HFF-Myc (cell line): ENCODE results near the gene CAAP1.

Experiments
- DNase-seq: peaks from one replicate; pipeline ENCODE4 v3.0.0-alpha.2; 2011; ENCODE audit warnings: low read depth; ENCODE audit errors: extremely low read depth
- H3K4me3 ChIP-seq: replicated peaks from 2 replicates; pipeline ENCODE4 v1.5.1; 2011; ENCODE audit warnings: low read depth, mild to moderate bottlenecking, control low read depth, low read length
- TF ChIP-seq, protein P1 (sequence below): IDR thresholded peaks from 2 replicates; pipeline ENCODE4 v1.5.1; 2012; ENCODE audit warnings: mild to moderate bottlenecking, low read depth, low read length, control low read depth; ENCODE audit errors: missing control alignments

The CAAP1 gene

DNA sequence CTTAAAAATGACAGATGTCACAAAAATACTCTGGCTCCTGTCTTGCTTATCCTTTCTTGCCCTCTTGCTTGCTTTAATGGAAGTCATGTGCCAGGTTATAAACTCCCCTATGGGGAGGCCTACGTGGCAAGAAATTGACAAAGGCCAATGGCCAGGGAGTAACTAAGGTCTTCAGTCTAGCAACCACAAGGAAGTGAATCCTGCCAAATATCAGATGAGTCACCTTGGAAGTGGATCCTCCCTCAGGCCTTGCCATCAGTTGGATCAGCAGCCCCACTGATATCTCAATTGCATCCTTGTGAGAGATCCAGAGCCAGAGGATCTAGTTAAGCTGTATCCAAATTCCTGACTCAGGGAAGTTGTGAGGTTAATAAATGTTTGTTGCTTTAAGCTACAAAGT lies 82.8 kb downstream of the CAAP1 start:
- TF ChIP-seq, protein P1, sequence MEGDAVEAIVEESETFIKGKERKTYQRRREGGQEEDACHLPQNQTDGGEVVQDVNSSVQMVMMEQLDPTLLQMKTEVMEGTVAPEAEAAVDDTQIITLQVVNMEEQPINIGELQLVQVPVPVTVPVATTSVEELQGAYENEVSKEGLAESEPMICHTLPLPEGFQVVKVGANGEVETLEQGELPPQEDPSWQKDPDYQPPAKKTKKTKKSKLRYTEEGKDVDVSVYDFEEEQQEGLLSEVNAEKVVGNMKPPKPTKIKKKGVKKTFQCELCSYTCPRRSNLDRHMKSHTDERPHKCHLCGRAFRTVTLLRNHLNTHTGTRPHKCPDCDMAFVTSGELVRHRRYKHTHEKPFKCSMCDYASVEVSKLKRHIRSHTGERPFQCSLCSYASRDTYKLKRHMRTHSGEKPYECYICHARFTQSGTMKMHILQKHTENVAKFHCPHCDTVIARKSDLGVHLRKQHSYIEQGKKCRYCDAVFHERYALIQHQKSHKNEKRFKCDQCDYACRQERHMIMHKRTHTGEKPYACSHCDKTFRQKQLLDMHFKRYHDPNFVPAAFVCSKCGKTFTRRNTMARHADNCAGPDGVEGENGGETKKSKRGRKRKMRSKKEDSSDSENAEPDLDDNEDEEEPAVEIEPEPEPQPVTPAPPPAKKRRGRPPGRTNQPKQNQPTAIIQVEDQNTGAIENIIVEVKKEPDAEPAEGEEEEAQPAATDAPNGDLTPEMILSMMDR: no peak
- peak; percentile 70 for DNase-seq
- no peak overlapping the region for H3K4me3 ChIP-seq

DNA sequence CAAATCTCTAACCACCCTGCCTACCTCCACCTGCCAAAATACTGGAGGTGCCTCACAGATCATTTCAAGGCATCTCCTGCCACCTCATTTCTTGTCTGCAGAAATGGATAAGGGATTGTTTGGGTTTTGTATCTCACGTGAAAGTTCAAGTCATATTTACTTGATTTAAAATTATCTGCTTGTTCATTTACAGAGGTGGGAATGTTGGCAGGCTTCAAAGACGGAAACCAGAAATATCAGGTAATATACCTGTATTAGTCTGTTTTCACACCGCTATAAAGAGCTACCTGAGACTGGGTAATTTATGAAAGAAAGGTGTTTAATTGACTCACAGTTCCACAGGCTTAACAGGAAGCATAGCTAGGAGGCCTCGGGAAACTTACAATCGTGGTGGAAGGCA lies 85.4 kb downstream of the CAAP1 start:
- TF ChIP-seq, protein P1: no peak
- H3K4me3 ChIP-seq: no peak overlapping the region
- DNase-seq: no peak

DNA sequence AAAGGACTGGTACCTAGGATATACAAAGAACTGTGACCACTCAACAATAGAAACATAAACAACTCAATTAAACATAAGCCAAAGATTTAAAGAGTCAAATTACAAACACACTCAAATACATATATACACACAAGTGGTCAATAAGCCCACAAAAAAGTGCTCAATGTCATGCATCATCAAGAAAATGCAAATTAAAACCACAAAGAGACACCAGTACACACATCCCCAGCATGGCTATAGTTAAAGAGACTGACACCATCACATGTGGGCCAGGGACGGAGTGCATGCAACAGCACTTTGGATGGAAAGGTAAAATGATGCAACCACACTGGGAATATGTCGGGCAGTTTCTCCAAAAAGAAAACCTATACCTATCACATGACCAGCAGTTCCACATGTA lies 89.7 kb downstream of the CAAP1 start:
- no peak overlapping the region for H3K4me3 ChIP-seq
- DNase-seq: no peak
- TF ChIP-seq, protein P1: no peak

DNA sequence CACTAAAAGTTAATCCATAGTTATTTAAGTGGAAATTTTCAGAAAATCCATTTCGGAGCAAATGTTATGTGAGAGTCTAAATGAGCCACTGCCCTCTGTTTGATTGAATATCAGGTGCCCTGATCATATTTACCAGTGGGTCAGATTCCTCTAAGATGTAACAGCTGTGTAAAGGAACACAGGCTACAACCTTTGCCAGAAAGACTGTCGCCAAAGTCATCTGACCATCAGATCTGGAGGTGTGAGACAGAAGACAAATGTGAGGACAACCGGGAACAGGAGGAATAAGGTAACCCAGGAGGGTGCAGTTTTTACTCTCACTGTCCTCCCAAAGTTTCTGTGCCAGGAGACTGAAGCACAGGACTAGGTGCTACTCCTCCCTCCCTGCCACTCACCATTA lies 90.8 kb downstream of the CAAP1 start:
- H3K4me3 ChIP-seq: no peak overlapping the region
- TF ChIP-seq, protein P1: no peak
- no peak for DNase-seq

DNA sequence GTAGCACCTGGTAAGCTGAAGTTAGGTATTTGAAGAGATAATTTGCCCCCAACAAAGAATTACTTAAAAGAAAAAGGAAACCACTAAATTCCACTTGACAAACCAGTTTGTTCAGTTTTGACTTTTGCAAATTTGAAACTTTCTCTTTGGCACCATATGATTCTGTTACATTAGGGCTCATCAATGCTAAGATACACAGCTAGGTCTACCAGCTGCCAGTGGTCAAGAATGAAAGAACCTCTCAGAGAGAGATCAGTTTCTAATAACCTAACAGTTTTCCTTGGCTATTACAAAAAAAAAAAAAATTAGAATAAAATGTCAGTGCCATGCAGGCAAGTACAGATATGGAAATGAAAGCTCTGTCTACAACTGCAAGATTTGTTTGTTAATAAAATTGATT lies 92.3 kb downstream of the CAAP1 start:
- DNase-seq: no peak
- H3K4me3 ChIP-seq: no peak overlapping the region

DNA sequence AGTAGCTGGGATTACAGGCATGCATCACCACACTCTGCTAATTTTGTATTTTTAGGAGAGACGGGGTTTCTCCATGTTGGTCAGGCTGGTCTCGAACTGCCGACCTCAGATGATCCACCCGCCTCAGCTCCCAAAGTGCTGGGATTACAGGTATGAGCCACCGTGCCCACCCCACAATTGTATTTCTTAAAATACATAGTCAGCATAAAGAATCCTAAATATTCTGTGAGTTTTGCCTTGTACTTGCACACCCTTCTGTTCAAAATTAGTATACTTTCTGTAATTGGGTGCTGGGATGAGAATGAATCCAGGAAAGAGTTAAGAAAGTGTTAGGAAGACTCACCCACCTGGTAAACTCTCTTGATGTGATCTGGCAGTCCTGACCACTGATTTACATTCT lies 101.3 kb downstream of the CAAP1 start:
- TF ChIP-seq, protein P1: no peak
- no peak overlapping the region for H3K4me3 ChIP-seq
- no peak for DNase-seq

More for the DNA sequence above, 92.3 kb downstream of the CAAP1 start:
- TF ChIP-seq, protein P1: no peak
